ENCODE results near the gene YRDC. TPM values are rescaled to one million over a fixed set of nuclear protein-coding genes. Genes with fewer than 3 reads are reported as not detected.

The YRDC gene
- total and polyA plus RNA-seq, 4 experiments from 2014 or later: 13.8 to 28.6 (median 17.7) TPM

DNA sequence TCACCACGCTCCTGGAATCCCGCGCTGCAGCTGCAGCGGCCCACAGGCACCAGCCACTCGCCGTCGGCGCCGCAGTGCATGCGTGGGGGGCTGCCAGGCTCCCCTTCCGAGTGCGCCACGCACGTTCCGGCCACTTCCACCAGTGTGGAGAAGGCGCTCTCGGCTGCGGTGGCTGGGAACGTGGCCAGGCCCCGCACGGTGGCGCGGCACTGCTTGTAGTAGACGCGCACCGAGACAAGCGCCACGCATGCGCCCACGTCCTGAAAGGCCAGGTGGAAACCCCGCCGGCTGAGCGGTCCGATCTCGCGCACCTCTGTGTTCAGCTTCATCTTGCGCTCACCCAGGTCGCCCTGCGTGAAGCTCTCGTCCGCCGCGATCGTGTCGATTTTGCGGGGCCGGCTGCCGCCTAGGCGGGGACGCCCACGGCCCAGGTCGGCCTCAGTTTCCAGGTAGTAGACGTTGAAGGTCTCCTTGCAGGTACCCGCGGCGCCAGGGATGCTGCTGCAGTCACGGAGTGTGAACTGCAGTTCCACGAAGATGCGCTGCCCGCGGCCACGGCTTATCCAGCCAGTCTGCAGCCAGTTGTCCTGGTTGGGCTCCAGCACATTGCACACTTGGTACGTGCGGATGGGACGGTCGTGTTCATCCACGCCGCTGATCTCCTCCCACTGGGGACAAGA lies 46.5 kb downstream of the YRDC start:
- H3K4me3 ChIP-seq (ENCODE audit: low read length in 2 of 2): no peak overlapping the region
- Mint-ChIP-seq H3K9me3 (peaks cover 0 to 4% (median 0%) of the 10 kb centered on the region in 8 donors), H3K27me3 (peaks cover 34 to 44% of the 10 kb centered on the region in 2 donors), H3K36me3 (no peaks in the 10 kb centered on the region), H3K4me1 (peaks cover 4 to 20% (median 13%) of the 10 kb centered on the region in 4 donors), H3K4me3 (no peak overlapping the region), H3K27ac (no peak overlapping the region)
- no peaks in the 10 kb centered on the region for H3K36me3 ChIP-seq (ENCODE audit: insufficient read depth, low read length)
- POLR2A ChIA-PET (ENCODE audit: partially characterized antibody): no interaction called here
- H3K27me3 ChIP-seq (ENCODE audit: insufficient read depth, low read length): peaks cover 11% of the 10 kb centered on the region
- no peaks in the 10 kb centered on the region for H3K9me3 ChIP-seq (ENCODE audit: control insufficient read depth in 1 of 2, low read length in 2 of 2)
- DNase-seq: no peak
- CTCF ChIA-PET (ENCODE audit: partially characterized antibody): no interaction called here
- no peak overlapping the region for H3K27ac ChIP-seq (ENCODE audit: low read depth, low read length)
- intact Hi-C loops (cut with micrococcal nuclease): no loop called here
- H3K4me1 ChIP-seq (ENCODE audit: insufficient read depth, low read length): peaks cover 10% of the 10 kb centered on the region

- Mint-ChIP-seq H3K9me3 (peaks cover 0 to 1% (median 0%) of the 10 kb centered on the region in 8 donors), H3K36me3 (no peaks in the 10 kb centered on the region), H3K4me1 (peaks cover 0 to 2% (median under 1%) of the 10 kb centered on the region in 4 donors), H3K27ac (no peak overlapping the region), H3K4me3 (no peak overlapping the region), H3K27me3 (peaks cover 27 to 35% of the 10 kb centered on the region in 2 donors)
- Histone ChIP-seq H3K4me3 (ENCODE audit: low read length in 2 of 2) (no peak overlapping the region), H3K27me3 (ENCODE audit: insufficient read depth, low read length) (peaks cover 7% of the 10 kb centered on the region), H3K9me3 (ENCODE audit: control insufficient read depth in 1 of 2, low read length in 2 of 2) (no peaks in the 10 kb centered on the region), H3K27ac (ENCODE audit: low read depth, low read length) (no peak overlapping the region), H3K36me3 (ENCODE audit: insufficient read depth, low read length) (no peaks in the 10 kb centered on the region), H3K4me1 (ENCODE audit: insufficient read depth, low read length) (no peaks in the 10 kb centered on the region)
- no peak for DNase-seq
- intact Hi-C loops (cut with micrococcal nuclease): no loop called here
- POLR2A ChIA-PET (ENCODE audit: partially characterized antibody): no interaction called here
- CTCF ChIA-PET (ENCODE audit: partially characterized antibody): interaction anchor here (0.6 kb wide), 1 partner anchor 9 kb away, joined by 3 read pairs; no protein-coding TSS in a partner anchor
Measured at GRCh38 chr1:37759451-37759850, 48.6 kb downstream of the YRDC start.

DNA sequence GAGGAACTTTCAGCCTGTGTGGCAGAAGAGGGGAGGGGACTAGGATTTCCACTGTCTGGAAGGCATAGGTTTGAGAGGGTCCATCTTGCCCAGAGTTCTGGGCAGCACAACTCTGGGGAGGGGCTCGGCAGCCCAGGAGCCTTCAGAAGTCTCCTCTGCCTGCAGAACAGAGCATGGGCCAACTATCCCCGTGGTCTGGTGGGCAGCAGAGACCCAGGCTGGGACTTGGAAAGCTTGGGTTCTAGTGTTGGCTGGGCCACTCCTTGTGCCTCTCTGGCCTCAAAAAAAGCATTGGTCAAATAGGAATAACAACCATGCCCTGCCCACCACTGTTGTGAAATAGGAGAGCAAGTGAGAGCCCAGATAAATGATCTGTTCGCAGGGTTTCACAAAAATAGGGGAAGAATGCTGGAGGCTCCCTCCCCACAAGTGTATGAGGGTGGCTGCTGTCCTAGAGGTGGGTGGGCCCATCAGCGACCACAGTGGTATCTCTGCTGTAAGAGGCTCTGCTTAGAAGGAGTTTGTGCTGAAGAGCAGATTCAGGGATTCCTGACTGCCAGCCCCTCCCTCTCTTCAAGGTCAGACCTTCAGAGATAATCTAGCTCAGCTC lies 52.0 kb downstream of the YRDC start:
- peaks cover 2 to 8% (median 7%) of the 10 kb centered on the region in 4 donors for H3K4me1 Mint-ChIP-seq
- H3K27me3 ChIP-seq (ENCODE audit: insufficient read depth, low read length): peaks cover 13% of the 10 kb centered on the region
- H3K4me3 Mint-ChIP-seq: peak overlapping the region in 1 of 8 donors; percentile 3
- H3K4me3 ChIP-seq (ENCODE audit: low read length in 2 of 2): no peak overlapping the region
- no peaks in the 10 kb centered on the region for H3K36me3 Mint-ChIP-seq
- intact Hi-C loops (cut with micrococcal nuclease): no loop called here
- ChIA-PET POLR2A (ENCODE audit: partially characterized antibody) (no interaction called here), CTCF (ENCODE audit: partially characterized antibody) (no interaction called here)
- H3K36me3 ChIP-seq (ENCODE audit: insufficient read depth, low read length): no peaks in the 10 kb centered on the region
- H3K9me3 Mint-ChIP-seq: no peaks in the 10 kb centered on the region
- DNase-seq: no peak
- no peak overlapping the region for H3K27ac Mint-ChIP-seq
- no peaks in the 10 kb centered on the region for H3K9me3 ChIP-seq (ENCODE audit: control insufficient read depth in 1 of 2, low read length in 2 of 2)
- H3K27ac ChIP-seq (ENCODE audit: low read depth, low read length): no peak overlapping the region
- no peaks in the 10 kb centered on the region for H3K4me1 ChIP-seq (ENCODE audit: insufficient read depth, low read length)
- H3K27me3 Mint-ChIP-seq: peaks cover 18 to 22% of the 10 kb centered on the region in 2 donors

DNA sequence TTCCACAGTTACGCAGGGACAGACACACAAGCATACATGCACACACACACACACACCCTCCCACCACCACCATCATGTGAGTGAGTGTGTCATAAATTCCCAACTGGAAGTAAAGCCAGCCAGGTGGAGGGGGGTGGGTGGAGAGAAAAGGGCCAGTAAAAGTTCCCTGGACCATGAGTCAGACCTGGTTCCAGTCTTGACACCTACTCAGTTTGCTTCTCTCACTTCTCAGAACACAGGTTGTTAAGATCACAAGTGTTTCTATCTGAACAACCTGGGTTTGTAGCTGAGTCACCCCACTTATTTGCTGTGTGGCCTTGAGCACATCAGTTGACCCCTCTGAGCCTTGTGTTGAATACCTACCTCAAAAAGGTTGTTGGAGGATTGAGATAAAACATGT lies 52.7 kb downstream of the YRDC start:
- no peaks in the 10 kb centered on the region for H3K36me3 Mint-ChIP-seq
- peaks cover 13% of the 10 kb centered on the region for H3K27me3 ChIP-seq (ENCODE audit: insufficient read depth, low read length)
- peaks cover 2 to 8% (median 7%) of the 10 kb centered on the region in 4 donors for H3K4me1 Mint-ChIP-seq
- H3K4me3 ChIP-seq (ENCODE audit: low read length in 2 of 2): no peak overlapping the region
- no peak for DNase-seq
- no peak overlapping the region for H3K27ac Mint-ChIP-seq
- no peaks in the 10 kb centered on the region for H3K9me3 ChIP-seq (ENCODE audit: control insufficient read depth in 1 of 2, low read length in 2 of 2)
- no peaks in the 10 kb centered on the region for H3K4me1 ChIP-seq (ENCODE audit: insufficient read depth, low read length)
- intact Hi-C loops (cut with micrococcal nuclease): no loop called here
- no peaks in the 10 kb centered on the region for H3K36me3 ChIP-seq (ENCODE audit: insufficient read depth, low read length)
- ChIA-PET CTCF (ENCODE audit: partially characterized antibody) (no interaction called here), POLR2A (ENCODE audit: partially characterized antibody) (no interaction called here)
- H3K27ac ChIP-seq (ENCODE audit: low read depth, low read length): no peak overlapping the region
- no peaks in the 10 kb centered on the region for H3K9me3 Mint-ChIP-seq
- peak overlapping the region in 1 of 8 donors; percentile 4 for H3K4me3 Mint-ChIP-seq
- peaks cover 17 to 25% of the 10 kb centered on the region in 2 donors for H3K27me3 Mint-ChIP-seq

DNA sequence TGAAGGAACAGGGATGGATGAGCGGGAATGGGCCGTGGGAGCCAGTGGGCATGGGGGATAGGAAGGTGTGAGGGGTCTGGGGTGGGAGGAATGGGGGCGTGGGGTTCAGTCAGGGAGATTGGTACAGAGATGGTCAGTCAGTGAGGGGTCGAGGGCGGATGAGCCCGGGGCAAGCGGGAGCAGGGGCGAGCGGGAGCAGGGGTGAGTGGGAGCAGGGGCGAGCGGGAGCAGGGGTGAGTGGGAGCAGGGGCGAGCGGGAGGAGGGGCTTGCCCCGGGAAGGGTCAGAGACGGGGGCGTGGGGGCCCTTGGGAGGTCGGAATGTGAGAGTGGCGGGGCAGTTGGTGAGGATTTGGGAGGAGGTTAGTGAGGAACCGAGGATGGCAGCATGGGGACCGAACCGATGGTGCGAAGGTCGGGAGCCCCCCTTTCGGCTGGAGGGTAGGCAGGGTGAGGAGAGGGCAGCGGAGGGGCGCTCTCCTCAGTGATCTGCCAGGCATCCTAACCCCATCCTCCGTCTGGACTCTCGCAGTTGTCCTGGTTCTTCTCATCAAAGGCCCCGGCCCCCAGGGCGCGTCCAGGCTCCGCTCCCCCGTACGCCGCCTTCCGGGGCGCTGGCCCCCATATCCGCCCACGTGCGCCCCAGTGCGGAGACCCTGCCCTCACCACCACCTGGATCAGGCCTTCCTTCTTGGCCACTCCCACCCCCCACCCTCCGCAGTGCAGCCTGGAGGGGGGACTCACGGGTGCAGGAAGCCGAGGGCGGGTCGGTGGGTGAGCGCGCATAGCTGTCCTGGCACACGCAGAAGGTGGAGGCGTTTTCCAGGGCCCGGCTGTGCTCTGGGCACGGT lies 54.3 kb downstream of the YRDC start:
- H3K36me3 Mint-ChIP-seq: no peaks in the 10 kb centered on the region
- intact Hi-C loops (cut with micrococcal nuclease): no loop called here
- peaks cover 3 to 8% (median 7%) of the 10 kb centered on the region in 4 donors for H3K4me1 Mint-ChIP-seq
- ChIA-PET POLR2A (ENCODE audit: partially characterized antibody) (no interaction called here), CTCF (ENCODE audit: partially characterized antibody) (no interaction called here)
- peaks cover 13% of the 10 kb centered on the region for H3K27me3 ChIP-seq (ENCODE audit: insufficient read depth, low read length)
- H3K4me3 Mint-ChIP-seq: peak overlapping the region in 7 of 8 donors; percentile 35 to 78 (median 65)
- no peak overlapping the region for H3K27ac ChIP-seq (ENCODE audit: low read depth, low read length)
- H3K9me3 Mint-ChIP-seq: no peaks in the 10 kb centered on the region
- no peaks in the 10 kb centered on the region for H3K36me3 ChIP-seq (ENCODE audit: insufficient read depth, low read length)
- no peaks in the 10 kb centered on the region for H3K4me1 ChIP-seq (ENCODE audit: insufficient read depth, low read length)
- DNase-seq: no peak
- peaks cover 20 to 30% of the 10 kb centered on the region in 2 donors for H3K27me3 Mint-ChIP-seq
- H3K9me3 ChIP-seq (ENCODE audit: control insufficient read depth in 1 of 2, low read length in 2 of 2): no peaks in the 10 kb centered on the region
- H3K4me3 ChIP-seq (ENCODE audit: low read length in 2 of 2): no peak overlapping the region
- H3K27ac Mint-ChIP-seq: no peak overlapping the region

Other genes with a start within 250 kb of the YRDC start
- 10 to 100 TPM; 33.9 to 37.1 TPM for gene GNL2, start 212.3 kb downstream of the YRDC start, total RNA-seq
- gene GNL2, start 212.3 kb downstream of the YRDC start, polyA plus RNA-seq: 10 to 100 TPM; 33.6 to 56.3 TPM
- gene RSPO1, start 173.3 kb downstream of the YRDC start, total RNA-seq: not detected
- gene RSPO1, start 173.3 kb downstream of the YRDC start, polyA plus RNA-seq: not detected
- gene CDCA8, start 115.7 kb downstream of the YRDC start, total RNA-seq: 1 to 10 TPM in 1 of 2 experiments, under 1 TPM in 1; 0.61 to 1.3 TPM
- 1 to 10 TPM; 1.2 to 2.7 TPM for gene CDCA8, start 115.7 kb downstream of the YRDC start, polyA plus RNA-seq
- gene EPHA10, start 43.1 kb downstream of the YRDC start, total RNA-seq: under 1 TPM in 1 of 2 experiments, not detected in 1; 0.36 TPM
- gene EPHA10, start 43.1 kb downstream of the YRDC start, polyA plus RNA-seq: not detected
- gene MANEAL, start 14.4 kb downstream of the YRDC start, total RNA-seq: 1 to 10 TPM; 1.9 to 2.3 TPM
- gene MANEAL, start 14.4 kb downstream of the YRDC start, polyA plus RNA-seq: 1 to 10 TPM in 1 of 2 donors, under 1 TPM in 1; 0.58 to 1.3 TPM
- 10 to 100 TPM; 12.4 to 13.9 TPM for gene C1orf122, start 418 bp downstream of the YRDC start, total RNA-seq
- 10 to 100 TPM; 21.9 to 28.9 TPM for gene C1orf122, start 418 bp downstream of the YRDC start, polyA plus RNA-seq
- 10 to 100 TPM; 30.1 to 32.5 TPM for gene MTF1, start 51.4 kb upstream of the YRDC start, total RNA-seq
- 10 to 100 TPM; 12.4 to 21.6 TPM for gene MTF1, start 51.4 kb upstream of the YRDC start, polyA plus RNA-seq
- gene INPP5B, start 138.8 kb upstream of the YRDC start, total RNA-seq: 10 to 100 TPM; 31.4 to 35.7 TPM
- gene INPP5B, start 138.8 kb upstream of the YRDC start, polyA plus RNA-seq: 10 to 100 TPM in 1 of 2 donors, 1 to 10 TPM in 1; 8.9 to 21.0 TPM
- 10 to 100 TPM; 74.0 to 74.6 TPM for gene SF3A3, start 181.8 kb upstream of the YRDC start, total RNA-seq
- 100 to 1,000 TPM in 1 of 2 donors, 10 to 100 TPM in 1; 99.5 to 111 TPM for gene SF3A3, start 181.8 kb upstream of the YRDC start, polyA plus RNA-seq
- gene FHL3, start 197.3 kb upstream of the YRDC start, total RNA-seq: 1 to 10 TPM; 3.7 to 5.0 TPM
- 1 to 10 TPM; 3.4 to 3.7 TPM for gene FHL3, start 197.3 kb upstream of the YRDC start, polyA plus RNA-seq
- gene UTP11, start 204.5 kb upstream of the YRDC start, total RNA-seq: 10 to 100 TPM; 17.3 to 17.5 TPM
- gene UTP11, start 204.5 kb upstream of the YRDC start, polyA plus RNA-seq: 10 to 100 TPM; 21.0 to 21.9 TPM
- under 1 TPM; 0.14 to 0.15 TPM for gene POU3F1, start 238.6 kb upstream of the YRDC start, total RNA-seq
- gene POU3F1, start 238.6 kb upstream of the YRDC start, polyA plus RNA-seq: under 1 TPM in 1 of 2 donors, not detected in 1; 0.08 TPM